Fibroblast of lung (primary cell): ENCODE results near the gene ADCYAP1R1. TPM values are rescaled to one million over a fixed set of nuclear protein-coding genes. Genes with fewer than 3 reads are reported as not detected.

Experiments used
- DNase-seq, 2 donors: peaks; one replicate each; pipeline versions ENCODE4 v3.0.0 to v3.0.0-alpha.2; 2010; ENCODE audit warnings: low read depth in 2 of 2
- H2AFZ ChIP-seq: 2 replicates; pipeline ENCODE4 v1.5.1; 2012; ENCODE audit warnings: low read length, control low read depth, inconsistent platforms
- H3K27ac ChIP-seq: 2 replicates; pipeline ENCODE4 v1.5.1; 2011; ENCODE audit warnings: low read length, control low read depth; ENCODE audit not compliant: insufficient read depth
- H3K27me3 ChIP-seq: 2 replicates; pipeline ENCODE4 v1.5.1; 2011; ENCODE audit warnings: mild to moderate bottlenecking, low read length; ENCODE audit not compliant: control insufficient read depth, insufficient read depth
- H3K36me3 ChIP-seq: 2 replicates; pipeline ENCODE4 v1.5.1; 2011; ENCODE audit warnings: low read length; ENCODE audit not compliant: control insufficient read depth, insufficient read depth
- H3K4me1 ChIP-seq: 2 replicates; pipeline ENCODE4 v1.5.1; 2011; ENCODE audit warnings: low read length; ENCODE audit not compliant: control insufficient read depth, insufficient read depth; ENCODE audit errors: extremely low read depth
- H3K4me2 ChIP-seq: 2 replicates; pipeline ENCODE4 v1.5.1; 2011; ENCODE audit warnings: low read length, control low read depth; ENCODE audit not compliant: insufficient read depth; ENCODE audit errors: extremely low read depth
- H3K4me3 ChIP-seq, 4 experiments: fragments of 200-600 bp in 1 of 4; sonication (generic) in 1 of 4; replicated peaks in 1 of 4; 2 replicates each; pipeline ENCODE4 v1.5.1; 2011 to 2016; ENCODE audit warnings: low read length in 4 of 4, low read depth in 3 of 4, mild to moderate bottlenecking in 3 of 4, control low read depth in 2 of 4, inconsistent platforms in 1 of 4, mixed read lengths in 1 of 4; ENCODE audit not compliant: insufficient read depth in 1 of 4; ENCODE audit errors: control extremely low read depth in 1 of 4
- H3K79me2 ChIP-seq: 2 replicates; pipeline ENCODE4 v1.5.1; 2012; ENCODE audit warnings: mild to moderate bottlenecking, low read length, inconsistent platforms; ENCODE audit not compliant: control insufficient read depth, insufficient read depth
- H3K9ac ChIP-seq: 2 replicates; pipeline ENCODE4 v1.5.1; 2011; ENCODE audit warnings: mild to moderate bottlenecking, low read length, control low read depth; ENCODE audit not compliant: insufficient read depth
- H3K9me3 ChIP-seq: 2 replicates; pipeline ENCODE4 v1.5.1; 2012; ENCODE audit warnings: low read depth, low read length; ENCODE audit not compliant: control insufficient read depth, insufficient read depth
- H4K20me1 ChIP-seq: 2 replicates; pipeline ENCODE4 v1.5.1; 2011; ENCODE audit warnings: low read length; ENCODE audit not compliant: control insufficient read depth, insufficient read depth; ENCODE audit errors: extremely low read depth
- EZH2 ChIP-seq: IDR thresholded peaks from 2 replicates; pipeline ENCODE4 v1.5.1; 2012; ENCODE audit warnings: low read length, control low read depth, mild to moderate bottlenecking; ENCODE audit errors: missing control alignments
- polyA plus RNA-seq, 2 donors: library from polyadenylated mRNA; depleted of rRNA in 1 of 2; stranded (reverse) in 1 of 2; unstranded in 1 of 2; fragments of >200 nt; gene quantifications; 2 replicates each; pipeline ENCODE4 v1.2.1, GENCODE V29; 2011 to 2012; ENCODE audit warnings: missing spikeins in 1 of 2
- total RNA-seq: library from RNA; depleted of rRNA; stranded (reverse); fragments of >200 nt; gene quantifications from 2 replicates; pipeline ENCODE4 v1.2.1, GENCODE V29; 2014
- TF ChIP-seq, protein P1 (sequence below), 2 donors: IDR thresholded peaks in 1 of 2; conservative IDR thresholded peaks in 1 of 2; 1 replicate in 1 of 2; 2 replicates in 1 of 2; pipeline ENCODE4 v1.5.1; 2011 to 2012; ENCODE audit warnings: low read length in 2 of 2, control low read depth in 1 of 2, inconsistent platforms in 1 of 2, low read depth in 1 of 2, mild to moderate bottlenecking in 1 of 2

ADCYAP1R1 gene
- total and polyA plus RNA-seq, 2 donors (not counting 1 experiment from before 2014, with no cell fraction given) = not detected

- Histone ChIP-seq H2AFZ (no peak overlapping the region), H3K27ac (no peak overlapping the region), H3K4me1 (no peaks in the 10 kb centered on the region), H3K36me3 (no peaks in the 10 kb centered on the region), H4K20me1 (no peaks in the 10 kb centered on the region), H3K9me3 (no peaks in the 10 kb centered on the region), H3K4me3 (no peak overlapping the region), H3K4me2 (no peak overlapping the region), H3K9ac (no peak overlapping the region), H3K79me2 (no peaks in the 10 kb centered on the region), H3K27me3 (no peaks in the 10 kb centered on the region)
- TF ChIP-seq, protein P1, sequence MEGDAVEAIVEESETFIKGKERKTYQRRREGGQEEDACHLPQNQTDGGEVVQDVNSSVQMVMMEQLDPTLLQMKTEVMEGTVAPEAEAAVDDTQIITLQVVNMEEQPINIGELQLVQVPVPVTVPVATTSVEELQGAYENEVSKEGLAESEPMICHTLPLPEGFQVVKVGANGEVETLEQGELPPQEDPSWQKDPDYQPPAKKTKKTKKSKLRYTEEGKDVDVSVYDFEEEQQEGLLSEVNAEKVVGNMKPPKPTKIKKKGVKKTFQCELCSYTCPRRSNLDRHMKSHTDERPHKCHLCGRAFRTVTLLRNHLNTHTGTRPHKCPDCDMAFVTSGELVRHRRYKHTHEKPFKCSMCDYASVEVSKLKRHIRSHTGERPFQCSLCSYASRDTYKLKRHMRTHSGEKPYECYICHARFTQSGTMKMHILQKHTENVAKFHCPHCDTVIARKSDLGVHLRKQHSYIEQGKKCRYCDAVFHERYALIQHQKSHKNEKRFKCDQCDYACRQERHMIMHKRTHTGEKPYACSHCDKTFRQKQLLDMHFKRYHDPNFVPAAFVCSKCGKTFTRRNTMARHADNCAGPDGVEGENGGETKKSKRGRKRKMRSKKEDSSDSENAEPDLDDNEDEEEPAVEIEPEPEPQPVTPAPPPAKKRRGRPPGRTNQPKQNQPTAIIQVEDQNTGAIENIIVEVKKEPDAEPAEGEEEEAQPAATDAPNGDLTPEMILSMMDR (conservative IDR thresholded peaks at IDR 0.05 in 1 of 2, IDR thresholded peaks at IDR 0.05 in 1 of 2; ENCODE audit: low read depth in 1 of 2, low read length in 2 of 2) = no peak
- TF ChIP-seq EZH2 = no peak
- no peak for DNase-seq
These were observed 35.2 kb downstream of the ADCYAP1R1 start for GRCh38 chr7:31087351-31087750.

DNA sequence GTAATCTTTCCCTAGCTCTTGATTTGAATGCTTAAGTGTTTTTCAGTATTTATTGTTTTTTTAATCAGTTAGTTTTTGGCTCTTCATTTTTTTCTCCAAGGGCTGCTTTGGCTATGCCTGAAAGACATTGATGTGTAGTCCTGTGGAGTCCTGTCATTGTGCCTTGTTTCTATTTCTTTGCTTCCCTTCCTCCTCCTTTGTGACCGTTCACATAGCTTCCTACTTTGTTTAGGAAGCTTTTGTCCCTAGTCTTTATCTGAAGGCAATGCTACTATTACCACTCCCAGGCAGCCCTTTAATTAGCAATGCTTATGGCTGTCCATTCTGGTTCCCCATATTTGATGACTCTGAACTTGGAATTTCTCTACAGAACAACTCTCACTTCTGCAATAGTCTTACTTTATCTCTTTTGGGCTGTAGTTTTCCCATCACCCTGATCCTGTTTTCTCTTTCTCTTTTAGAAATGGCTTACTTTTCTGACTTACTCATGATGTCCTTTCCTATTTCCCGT, 39.9 kb downstream of the ADCYAP1R1 start:
- H3K4me3 ChIP-seq = no peak overlapping the region
- no peak overlapping the region for H3K9ac ChIP-seq
- H3K9me3 ChIP-seq = no peaks in the 10 kb centered on the region
- H2AFZ ChIP-seq = no peak overlapping the region
- no peak for TF ChIP-seq EZH2
- TF ChIP-seq, protein P1 (conservative IDR thresholded peaks at IDR 0.05 in 1 of 2, IDR thresholded peaks at IDR 0.05 in 1 of 2; ENCODE audit: low read depth in 1 of 2, low read length in 2 of 2) = no peak
- no peaks in the 10 kb centered on the region for H3K27me3 ChIP-seq
- no peaks in the 10 kb centered on the region for H3K4me1 ChIP-seq
- no peaks in the 10 kb centered on the region for H3K36me3 ChIP-seq
- H3K4me2 ChIP-seq = no peak overlapping the region
- H3K27ac ChIP-seq = no peak overlapping the region
- no peaks in the 10 kb centered on the region for H4K20me1 ChIP-seq
- no peaks in the 10 kb centered on the region for H3K79me2 ChIP-seq
- DNase-seq = no peak

- H3K4me2 ChIP-seq = no peak overlapping the region
- H3K36me3 ChIP-seq = no peaks in the 10 kb centered on the region
- no peak overlapping the region for H3K27ac ChIP-seq
- no peaks in the 10 kb centered on the region for H3K4me1 ChIP-seq
- no peaks in the 10 kb centered on the region for H3K9me3 ChIP-seq
- DNase-seq = no peak
- no peak overlapping the region for H3K9ac ChIP-seq
- H2AFZ ChIP-seq = no peak overlapping the region
- no peaks in the 10 kb centered on the region for H3K79me2 ChIP-seq
- H3K4me3 ChIP-seq = no peak overlapping the region
- H4K20me1 ChIP-seq = no peaks in the 10 kb centered on the region
- no peaks in the 10 kb centered on the region for H3K27me3 ChIP-seq
- TF ChIP-seq, protein P1 (conservative IDR thresholded peaks at IDR 0.05 in 1 of 2, IDR thresholded peaks at IDR 0.05 in 1 of 2; ENCODE audit: low read depth in 1 of 2, low read length in 2 of 2) = no peak
- TF ChIP-seq EZH2 = no peak
These were observed 40.5 kb downstream of the ADCYAP1R1 start for GRCh38 chr7:31092606-31093005.
